HG02840 (cell line): Measurements from ENCODE around the gene PRRC2B.
"Not testable (repeated sequence)": the region's sequence is repeated elsewhere in the genome, so short reads cannot be mapped to it uniquely, and the experiment has no call there.

ENCODE experiments used
- ATAC-seq: cut with Tn5 transposase; IDR thresholded peaks from one replicate; pipeline ENCODE4 v1.9.1; 2021; ENCODE audit warnings: mild to moderate bottlenecking, moderate library complexity, moderate number of reproducible peaks; ENCODE audit not compliant: unreplicated experiment, low FRiP score

Gene PRRC2B

GRCh38 chr9:131393622-131394463 is at the start of gene PRRC2B:
PRRC2B (plus strand) TSS chr9:131394086; CDS start chr9:131430145, 36,059 bp downstream.
- ATAC-seq = peak; percentile 45

DNA sequence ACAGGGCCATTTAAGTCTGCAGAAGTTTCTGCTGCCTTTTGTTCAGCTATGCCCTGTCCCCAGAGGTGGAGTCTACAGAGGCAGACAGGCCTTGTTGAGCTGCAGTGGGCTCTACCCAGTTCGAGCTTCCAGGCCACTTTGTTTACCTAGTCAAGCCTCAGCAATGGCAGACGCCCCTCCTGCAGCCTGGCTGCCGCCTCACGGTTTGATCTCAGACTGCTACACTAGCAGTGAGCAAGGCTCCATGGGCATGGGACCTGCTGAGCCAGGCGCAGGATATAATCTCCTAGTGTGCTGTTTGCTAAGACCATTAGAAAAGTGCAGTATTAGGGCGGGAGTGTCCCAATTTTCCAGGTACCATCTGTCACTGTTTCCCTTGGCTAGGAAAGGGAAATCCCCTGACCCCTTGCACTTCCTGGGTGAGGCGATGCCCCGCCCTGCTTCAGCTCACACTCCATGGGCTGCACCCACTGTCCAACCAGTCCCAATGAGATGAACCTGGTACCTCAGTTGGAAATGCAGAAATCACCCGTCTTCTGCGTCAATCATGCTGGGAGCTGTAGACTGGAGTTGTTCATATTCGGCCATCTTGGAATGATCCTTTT is 48.9 kb upstream of the PRRC2B start:
- not testable (repeated sequence) for ATAC-seq

GRCh38 chr9:131346559-131346958 is 47.3 kb upstream of the PRRC2B start:
- ATAC-seq = no peak

- no peak for ATAC-seq
Measured at GRCh38 chr9:131347376-131348020, 46.4 kb upstream of the PRRC2B start.

- ATAC-seq = no peak
Measured at GRCh38 chr9:131348631-131349521, 45.0 kb upstream of the PRRC2B start.

GRCh38 chr9:131349522-131349880 is 44.4 kb upstream of the PRRC2B start:
- ATAC-seq = no peak

DNA sequence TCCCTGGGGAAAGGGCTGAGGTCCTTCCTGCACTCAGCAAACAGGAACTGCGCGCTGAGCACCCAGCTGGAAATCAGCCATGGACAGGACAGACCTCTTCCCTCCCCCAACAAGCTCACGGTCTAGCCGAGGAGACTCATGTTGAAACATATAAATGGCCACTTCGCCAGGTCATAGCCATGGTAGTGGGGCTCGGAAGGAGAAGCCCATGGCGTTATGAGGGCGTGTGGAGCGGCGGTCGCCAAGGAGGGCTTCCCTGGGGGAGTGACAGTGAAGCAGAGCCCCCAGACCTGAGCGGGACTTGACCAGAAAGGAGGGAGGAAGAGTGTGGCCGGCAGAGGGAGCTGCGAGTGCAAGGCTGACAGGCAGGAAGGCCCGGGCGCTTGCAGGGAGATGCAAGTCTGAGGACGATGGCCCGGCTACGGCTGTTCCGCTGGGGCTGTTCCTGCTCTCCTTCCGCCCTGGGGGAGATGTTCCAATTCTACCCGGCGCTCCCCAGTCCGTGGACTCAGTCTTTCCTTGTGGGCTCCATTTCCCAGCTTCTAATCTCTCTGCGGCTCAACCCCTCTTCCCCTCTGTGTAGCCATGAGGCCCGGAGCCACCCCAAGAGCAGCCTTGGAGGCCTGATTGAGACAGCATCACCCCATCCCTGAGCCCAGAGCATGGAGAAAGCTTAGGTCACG is 43.9 kb upstream of the PRRC2B start:
- ATAC-seq = no peak

- ATAC-seq = not testable (repeated sequence)
Measured at GRCh38 chr9:131356479-131356878, 37.4 kb upstream of the PRRC2B start.

DNA sequence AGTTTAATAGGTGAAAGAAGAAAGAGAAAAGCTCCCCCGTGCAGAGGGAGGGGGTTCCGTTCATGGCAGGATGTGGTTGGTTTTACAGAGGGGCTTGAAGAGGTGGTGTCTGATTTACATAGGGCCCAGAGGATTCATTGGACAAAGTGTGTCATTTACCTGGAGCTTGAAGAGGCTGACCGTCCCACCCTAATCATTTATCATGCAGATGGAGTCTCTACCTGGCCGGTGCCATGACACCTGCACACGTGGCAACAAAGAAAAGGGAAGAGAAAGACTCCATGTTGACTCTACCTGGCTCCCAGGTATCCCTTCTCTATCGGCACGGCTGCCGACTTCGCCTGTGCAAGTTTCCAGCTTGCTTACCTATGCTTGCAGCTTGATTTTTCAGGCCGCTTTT is 35.3 kb upstream of the PRRC2B start:
- no peak for ATAC-seq

DNA sequence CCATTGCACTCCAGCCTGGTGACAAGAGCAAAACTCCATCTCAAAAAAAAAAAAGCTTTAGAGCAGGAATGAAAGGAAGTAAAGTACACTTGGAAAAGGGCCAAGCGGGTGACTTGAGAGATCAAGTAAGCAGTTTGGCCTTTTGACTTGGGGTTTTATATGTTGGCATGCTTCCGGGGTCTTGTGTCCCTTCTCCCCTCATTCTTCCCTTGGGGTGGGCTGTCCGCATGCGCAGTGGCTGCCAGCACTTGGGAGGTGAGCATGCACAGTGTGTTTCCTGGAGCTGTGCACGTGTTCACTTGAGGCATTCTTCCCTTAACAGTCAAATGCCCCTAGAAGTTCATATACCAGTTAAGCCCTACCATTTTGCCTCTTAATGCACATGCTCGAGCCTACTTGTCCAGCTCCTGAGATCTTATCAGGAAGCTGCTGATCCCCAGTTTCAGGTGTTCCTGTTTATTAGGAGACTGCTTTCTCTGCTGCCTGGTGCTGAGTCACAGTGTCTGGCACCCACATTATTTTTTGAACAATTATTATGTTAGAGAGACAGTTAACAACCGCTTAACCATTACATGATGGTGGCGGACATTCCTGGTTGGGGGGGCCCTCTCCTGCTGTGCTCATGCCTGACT is 32.6 kb upstream of the PRRC2B start:
- ATAC-seq = no peak

- ATAC-seq = no peak
Measured at GRCh38 chr9:131365546-131365945, 28.3 kb upstream of the PRRC2B start.

- ATAC-seq = no peak
Measured at GRCh38 chr9:131366761-131367401, 27.0 kb upstream of the PRRC2B start.

- ATAC-seq = no peak
Measured at GRCh38 chr9:131367450-131367849, 26.4 kb upstream of the PRRC2B start.

DNA sequence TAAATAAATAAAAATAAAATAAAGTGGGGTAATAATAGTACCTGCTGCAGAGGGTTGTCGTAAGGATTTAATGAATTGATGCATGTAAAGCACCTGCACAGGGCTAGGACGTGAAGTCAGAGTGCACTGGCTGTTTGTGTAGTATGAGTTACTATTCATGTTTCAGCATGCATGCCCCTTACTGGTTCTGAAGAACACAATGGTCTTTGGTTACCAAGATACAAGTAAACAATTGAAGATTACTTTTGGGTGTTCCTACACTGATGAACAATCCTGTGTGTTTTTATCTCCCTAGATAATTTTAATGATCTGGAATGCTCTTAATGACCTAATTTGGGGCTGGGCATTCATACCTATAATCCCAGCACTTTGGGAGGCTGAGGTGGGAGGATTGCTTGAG is 23.2 kb upstream of the PRRC2B start:
- ATAC-seq = no peak

DNA sequence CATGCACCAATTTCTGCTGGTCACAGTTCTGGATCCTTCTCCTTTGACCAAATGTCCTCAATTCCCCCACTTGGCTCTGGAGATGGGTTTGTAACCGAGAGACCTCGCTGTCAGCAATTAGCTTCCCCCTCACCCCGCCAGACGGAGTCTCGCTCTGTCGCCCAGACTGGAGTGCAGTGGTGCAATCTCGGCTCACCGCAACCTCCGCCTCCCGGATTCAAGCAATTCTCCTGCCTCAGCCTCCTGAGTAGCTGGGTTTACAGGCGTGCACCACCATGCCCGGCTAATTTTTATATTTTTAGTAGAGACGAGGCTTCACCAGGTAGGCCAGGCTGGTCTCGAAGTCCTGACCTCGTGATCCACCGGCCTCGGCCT is 21.3 kb upstream of the PRRC2B start:
- ATAC-seq = not testable (repeated sequence)

DNA sequence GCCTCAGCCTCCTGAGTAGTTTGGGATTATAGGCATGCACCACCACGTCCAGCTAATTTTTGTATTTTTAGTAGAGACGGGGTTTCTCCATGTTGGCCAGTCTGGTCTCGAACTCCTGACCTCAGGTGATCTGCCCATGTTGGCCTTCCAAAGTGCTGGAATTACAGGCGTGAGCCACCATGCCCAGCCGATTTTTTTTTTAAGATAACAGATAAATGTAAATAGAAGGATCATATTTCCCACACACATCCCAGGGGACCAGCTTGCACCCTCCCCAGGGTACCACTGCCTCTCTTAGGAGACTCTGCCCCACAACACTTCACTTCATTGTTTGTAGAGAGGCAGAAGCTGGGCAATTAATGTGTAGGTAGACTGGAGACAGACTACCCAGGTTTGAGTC is 19.2 kb upstream of the PRRC2B start:
- ATAC-seq = not testable (repeated sequence)

GRCh38 chr9:131379056-131379455 is 14.8 kb upstream of the PRRC2B start:
- ATAC-seq = no peak

DNA sequence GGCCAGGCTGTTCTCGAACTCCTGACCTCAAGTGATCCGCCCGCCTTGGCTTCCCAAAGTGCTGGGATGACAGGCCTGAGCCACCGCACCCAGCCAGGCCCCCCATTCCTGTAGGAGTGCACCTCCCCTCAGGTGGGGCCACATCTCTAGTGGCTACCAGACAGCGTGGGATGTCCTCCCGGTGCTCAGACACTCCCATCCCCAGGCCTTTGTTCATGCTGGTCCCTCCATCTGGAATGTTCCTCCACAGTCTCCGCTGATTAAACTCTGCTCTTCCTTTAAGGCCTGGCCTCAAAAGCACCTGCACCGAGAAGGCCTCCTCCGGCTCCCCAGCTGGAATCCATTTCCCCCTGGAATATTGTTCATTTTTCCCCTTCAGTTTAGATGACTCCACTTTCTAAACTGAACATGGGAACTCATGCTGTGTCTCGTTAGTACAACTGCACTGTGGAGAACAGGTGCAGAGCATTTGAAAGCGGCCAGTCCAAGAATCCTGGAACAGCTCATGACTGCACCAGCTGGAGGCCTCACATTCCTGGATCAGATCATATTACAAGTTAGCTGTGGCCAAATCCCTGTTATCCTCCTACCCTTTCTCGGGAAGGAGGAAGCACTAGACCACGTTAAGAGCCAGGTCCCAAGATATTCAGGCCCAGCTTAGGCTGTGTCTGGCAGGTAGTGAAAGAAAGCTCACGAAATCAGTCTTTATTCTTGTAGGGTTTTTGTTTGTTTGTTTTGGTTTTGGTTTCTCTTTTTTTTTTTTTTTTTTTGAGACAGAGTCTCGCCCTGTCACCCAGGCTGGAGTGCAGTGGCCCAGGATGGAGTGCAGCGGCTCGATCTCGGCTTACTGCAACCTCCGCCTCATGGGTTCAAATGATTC is 10.8 kb upstream of the PRRC2B start:
- ATAC-seq = no peak
